Right hindlimb (tissue), 1 donor: ENCODE results near the gene KLHL11.

ENCODE experiments used
- DNase-seq: peaks from one replicate; pipeline ENCODE4 v3.0.0-alpha.2; 2018

KLHL11 gene, protein sequence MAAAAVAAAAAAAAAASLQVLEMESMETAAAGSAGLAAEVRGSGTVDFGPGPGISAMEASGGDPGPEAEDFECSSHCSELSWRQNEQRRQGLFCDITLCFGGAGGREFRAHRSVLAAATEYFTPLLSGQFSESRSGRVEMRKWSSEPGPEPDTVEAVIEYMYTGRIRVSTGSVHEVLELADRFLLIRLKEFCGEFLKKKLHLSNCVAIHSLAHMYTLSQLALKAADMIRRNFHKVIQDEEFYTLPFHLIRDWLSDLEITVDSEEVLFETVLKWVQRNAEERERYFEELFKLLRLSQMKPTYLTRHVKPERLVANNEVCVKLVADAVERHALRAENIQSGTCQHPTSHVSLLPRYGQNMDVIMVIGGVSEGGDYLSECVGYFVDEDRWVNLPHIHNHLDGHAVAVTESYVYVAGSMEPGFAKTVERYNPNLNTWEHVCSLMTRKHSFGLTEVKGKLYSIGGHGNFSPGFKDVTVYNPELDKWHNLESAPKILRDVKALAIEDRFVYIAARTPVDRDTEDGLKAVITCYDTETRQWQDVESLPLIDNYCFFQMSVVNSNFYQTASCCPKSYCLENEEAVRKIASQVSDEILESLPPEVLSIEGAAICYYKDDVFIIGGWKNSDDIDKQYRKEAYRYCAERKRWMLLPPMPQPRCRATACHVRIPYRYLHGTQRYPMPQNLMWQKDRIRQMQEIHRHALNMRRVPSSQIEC

GRCh38 chr17:41864836-41865595 is at the start of gene KLHL11:
Gene KLHL11 (minus strand): TSS chr17:41865423. CDS start chr17:41865370, 53 bp downstream.
- peak; percentile 93 for DNase-seq

DNA sequence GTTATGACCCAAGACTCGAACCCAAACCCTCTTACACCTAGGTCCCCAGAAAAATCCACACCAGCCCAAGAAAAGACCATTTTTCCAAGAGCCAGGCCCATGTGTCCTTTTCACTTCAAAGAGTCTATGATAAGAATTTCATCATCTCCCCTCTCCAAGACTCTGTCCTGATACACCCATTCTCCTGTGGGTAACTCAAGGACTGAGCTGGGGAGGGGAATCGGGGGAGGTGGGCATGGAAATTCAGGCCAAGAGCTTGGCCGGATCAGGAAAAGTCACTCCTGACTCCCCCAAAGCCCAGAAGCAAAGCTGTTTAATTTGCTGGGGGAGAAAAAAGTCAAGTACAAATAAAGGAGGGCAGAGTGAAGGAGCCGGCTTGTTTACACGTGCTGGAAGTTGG is 49.8 kb upstream of the KLHL11 start:
- no peak for DNase-seq

DNA sequence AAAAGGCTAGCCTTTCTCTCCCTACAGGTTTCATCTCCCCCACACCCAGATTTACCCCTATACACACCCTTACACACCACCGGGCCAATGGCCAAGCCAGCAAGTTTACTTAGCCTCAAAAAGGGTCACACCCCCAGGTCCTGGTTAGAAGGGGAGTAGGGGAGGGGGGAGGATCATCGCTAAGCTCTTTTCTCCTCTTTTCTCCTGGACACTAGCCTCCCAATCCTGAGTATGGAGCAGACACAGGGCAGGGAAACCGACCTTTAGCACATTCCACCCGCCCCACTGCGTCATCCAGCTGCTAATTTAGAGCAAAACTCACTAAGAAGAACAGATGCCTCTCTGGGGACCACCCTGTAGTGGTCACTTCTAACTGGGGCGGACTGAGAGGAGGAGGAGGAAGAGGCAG is 49.1 kb upstream of the KLHL11 start:
- DNase-seq, result no peak

GRCh38 chr17:41913798-41914197 is 48.6 kb upstream of the KLHL11 start:
- DNase-seq, result no peak

DNA sequence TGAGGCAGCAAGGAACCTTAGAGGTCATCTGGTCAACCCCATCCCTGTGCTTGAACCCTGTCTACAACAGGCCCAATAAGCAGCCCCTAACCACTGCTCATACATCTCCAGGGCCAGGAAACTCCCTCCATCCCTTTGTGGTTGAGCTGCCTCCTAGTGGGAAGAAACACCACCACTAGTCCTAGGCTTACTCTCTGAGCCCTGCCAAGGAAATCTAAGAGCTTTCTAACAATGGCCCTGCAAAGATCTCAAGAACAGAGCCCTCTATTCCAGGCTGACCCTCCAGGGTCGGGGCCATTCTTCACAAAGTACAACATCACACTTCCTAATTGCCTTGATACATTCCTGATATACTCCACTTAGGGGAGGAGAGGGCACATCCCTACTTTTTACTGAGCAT is 47.7 kb upstream of the KLHL11 start:
- DNase-seq, result no peak

- no peak for DNase-seq
Measured at GRCh38 chr17:41910701-41911391, 45.6 kb upstream of the KLHL11 start.

DNA sequence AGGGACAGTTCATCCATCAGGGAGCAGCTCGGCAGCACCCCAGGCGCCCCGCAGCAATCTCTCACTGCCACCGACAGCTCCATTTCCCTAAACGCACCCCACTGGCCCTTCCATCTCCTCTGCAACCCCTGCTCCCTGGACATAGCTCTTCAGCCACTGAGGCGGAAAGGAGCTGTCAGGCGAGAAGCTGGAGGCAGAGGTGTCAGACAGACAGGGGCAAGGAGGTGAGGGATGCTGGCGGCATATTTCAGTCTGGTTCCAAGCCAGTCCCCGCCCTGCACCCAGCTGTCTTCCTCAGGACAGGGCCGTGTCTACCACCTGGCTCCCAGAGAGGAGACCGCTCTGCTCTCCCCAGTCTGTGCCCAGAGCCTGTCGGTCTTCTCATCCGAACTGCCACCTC is 43.9 kb upstream of the KLHL11 start:
- no peak for DNase-seq

GRCh38 chr17:41907633-41908539 is 42.7 kb upstream of the KLHL11 start:
- no peak for DNase-seq

- no peak for DNase-seq
Measured at GRCh38 chr17:41907185-41907556, 41.9 kb upstream of the KLHL11 start.

DNA sequence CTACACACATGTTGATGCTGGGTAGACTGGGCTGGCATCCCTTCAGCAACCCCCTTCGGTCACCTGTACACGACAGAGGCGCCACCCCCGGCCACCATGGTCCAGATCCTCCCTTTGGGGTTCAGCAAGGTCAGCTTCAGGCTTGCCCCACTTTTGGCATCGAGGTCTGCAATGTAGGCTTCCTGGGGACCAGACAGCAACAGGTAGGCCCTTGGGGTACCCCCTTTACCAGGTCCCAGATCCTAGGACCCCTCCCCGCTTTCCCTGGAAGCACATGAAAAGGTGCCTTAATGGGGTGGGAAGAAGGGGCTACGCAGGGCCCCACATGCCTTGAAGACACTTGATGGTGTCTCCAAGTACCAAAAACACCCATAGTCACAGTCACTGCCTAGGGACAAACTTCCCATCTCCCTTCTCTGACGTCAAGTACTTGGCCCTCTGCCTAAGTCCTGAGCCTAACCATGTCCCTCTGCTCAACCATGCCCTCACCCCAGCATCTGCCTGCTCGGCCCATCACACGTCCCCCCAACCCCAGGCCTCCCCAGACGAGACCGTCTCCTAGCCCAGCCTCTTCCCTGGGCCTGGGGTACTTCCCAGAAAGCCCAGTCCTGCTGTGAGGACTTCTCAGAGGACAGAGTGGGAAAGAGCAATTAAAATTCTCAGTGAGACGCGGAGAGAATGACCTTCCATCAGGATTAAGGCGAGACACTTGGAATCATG is 41.4 kb upstream of the KLHL11 start:
- DNase-seq, result no peak

DNA sequence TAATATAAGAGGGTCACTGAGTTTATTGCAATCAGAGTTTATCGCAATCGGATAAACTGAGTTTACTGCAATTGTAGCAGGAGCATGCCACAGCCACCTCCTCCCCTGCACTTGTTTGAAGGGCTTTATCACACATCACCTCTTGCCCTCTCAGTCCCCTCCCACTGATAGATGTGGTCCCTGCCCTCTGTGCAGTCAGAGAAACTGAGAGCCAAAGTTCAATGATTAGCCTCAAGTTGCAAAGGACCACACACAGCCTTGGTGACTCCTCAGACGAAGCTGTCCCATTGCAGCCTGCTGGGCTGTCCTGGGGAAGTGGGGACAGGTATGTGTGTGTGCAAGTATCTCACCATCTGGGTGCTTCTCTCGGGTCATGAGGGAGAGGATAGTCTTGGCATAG is 39.9 kb upstream of the KLHL11 start:
- no peak for DNase-seq

DNA sequence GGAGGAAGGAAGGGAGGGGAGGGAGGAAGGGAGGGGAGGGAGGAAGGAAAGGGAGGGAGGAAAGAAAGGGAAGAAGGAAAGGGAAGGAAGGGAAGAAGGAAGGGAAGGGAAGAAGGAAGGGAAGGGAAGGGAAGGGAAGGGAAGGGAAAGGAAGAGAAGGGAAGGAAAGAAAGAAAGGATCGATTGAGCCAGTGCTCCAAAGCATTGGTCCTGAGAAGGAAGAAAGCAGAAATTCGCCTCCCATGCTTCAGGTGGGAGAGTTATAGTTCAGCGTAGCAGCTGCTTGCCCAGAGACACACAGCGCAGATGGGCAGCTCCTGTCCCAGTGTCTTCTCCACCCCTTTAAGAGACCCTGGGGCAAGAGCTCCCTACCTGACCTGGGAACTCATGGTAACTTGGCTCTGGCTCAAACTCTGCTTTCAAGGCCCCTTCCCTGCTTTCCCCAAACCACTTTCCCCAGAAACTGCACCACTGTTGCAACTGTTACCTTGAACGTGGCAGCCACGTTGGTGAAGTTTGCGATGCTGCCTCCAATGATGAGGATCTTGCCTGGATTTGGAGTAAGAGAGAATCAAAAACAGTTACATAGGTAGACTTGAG is 39.1 kb upstream of the KLHL11 start:
- DNase-seq, result no peak

- no peak for DNase-seq
Measured at GRCh38 chr17:41901646-41902045, 36.4 kb upstream of the KLHL11 start.

- DNase-seq, result no peak
Measured at GRCh38 chr17:41896726-41897125, 31.5 kb upstream of the KLHL11 start.

- peak; percentile 75 for DNase-seq
Measured at GRCh38 chr17:41895617-41896016, 30.4 kb upstream of the KLHL11 start.

- DNase-seq, result no peak
Measured at GRCh38 chr17:41894791-41895331, 29.6 kb upstream of the KLHL11 start.

DNA sequence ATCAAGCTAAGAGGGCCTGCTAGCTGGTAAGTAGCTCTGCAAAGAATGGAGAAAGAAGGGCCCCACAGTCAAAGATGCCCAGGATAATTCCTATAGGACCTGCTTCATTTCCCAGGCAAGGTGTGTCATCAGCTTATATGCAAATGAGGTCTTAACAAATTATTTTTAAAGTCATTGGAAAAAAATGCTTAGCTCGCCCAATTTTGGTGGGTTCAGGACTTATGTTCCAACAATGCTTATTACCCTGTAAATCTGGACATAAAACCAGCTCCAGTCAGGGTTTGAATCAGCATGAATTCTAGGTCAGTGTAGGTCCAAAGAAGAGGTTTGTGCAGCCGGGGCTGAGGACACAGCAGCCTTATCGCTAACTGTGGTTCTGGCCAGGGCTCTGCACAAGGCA is 28.2 kb upstream of the KLHL11 start:
- no peak for DNase-seq

DNA sequence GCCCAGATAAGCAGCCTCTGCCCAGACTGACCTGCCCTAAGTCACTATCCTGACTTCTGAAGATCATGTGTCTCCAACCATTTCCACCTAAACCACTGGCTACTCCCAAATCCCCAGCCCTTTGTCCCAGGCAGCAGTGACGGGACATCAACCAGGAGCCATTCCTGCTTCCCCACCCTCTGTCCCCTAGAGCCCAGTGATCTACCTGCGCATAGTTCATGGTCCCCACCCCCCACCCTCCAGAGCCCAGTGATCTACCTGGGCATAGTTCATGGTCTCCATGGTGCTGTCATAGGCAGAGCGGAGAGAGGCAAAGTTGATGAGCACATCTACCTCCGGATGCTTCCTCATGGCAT is 26.8 kb upstream of the KLHL11 start:
- DNase-seq, result no peak

- no peak for DNase-seq
Measured at GRCh38 chr17:41891135-41892020, 26.2 kb upstream of the KLHL11 start.
